RWPE1 (cell line): Measurements from ENCODE around the gene BAHCC1.

ENCODE experiments used
- CTCF ChIA-PET: fragments of 350-600 bp; sonication (Branson Sonifier 250); formaldehyde crosslinking; extraction: SDS; loops from one replicate; lab custom pipeline; 2021; lab: Yijun Ruan, JAX
- POLR2A ChIA-PET: fragments of 400-600 bp; formaldehyde crosslinking; extraction: SDS; loops from one replicate; lab custom pipeline; 2020; ENCODE audit warnings: antibody characterized with exemption; ENCODE audit not compliant: low non-redundant PET; lab: Yijun Ruan, JAX
- DNase-seq: peaks from one replicate; pipeline ENCODE4 v3.0.0; 2012; ENCODE audit warnings: low spot score
- H3K27ac ChIP-seq: fragments of 450-650 bp; 2 replicates; pipeline ENCODE4 v1.5.1; 2017
- CTCF ChIP-seq: fragments of 450-650 bp; conservative IDR thresholded peaks from 2 replicates; pipeline ENCODE4 v1.5.1; 2017; ENCODE audit warnings: low read depth, mild to moderate bottlenecking

Gene BAHCC1

GRCh38 chr17:81511804-81512561 lies 116.7 kb downstream of the BAHCC1 start:
- CTCF ChIA-PET: no interaction called here
- POLR2A ChIA-PET: interaction anchor here (0.6 kb wide), 1 partner anchor 20 kb away, joined by 4 read pairs; no protein-coding TSS in a partner anchor
- no peak for TF ChIP-seq CTCF
- H3K27ac ChIP-seq: peak overlapping the region; percentile 99
- no peak for DNase-seq

- ChIA-PET POLR2A (interaction anchor here (0.6 kb wide), 2 partner anchors 20 to 92 kb away, joined by 3 to 4 read pairs; no protein-coding TSS in a partner anchor), CTCF (interaction anchor here (0.5 kb wide), 1 partner anchor 787 kb away, joined by 3 read pairs; no protein-coding TSS in a partner anchor)
- peak within 1 kb of the TSS; percentile 99 for H3K27ac ChIP-seq
- TF ChIP-seq CTCF: no peak
- peak; percentile 92 for DNase-seq
These were observed 117.5 kb downstream of the BAHCC1 start, which contains the start of gene ACTG1 for GRCh38 chr17:81512562-81513371. Gene ACTG1 (minus strand): TSS chr17:81512799. CDS start chr17:81512354, 445 bp downstream.

- DNase-seq: peak; percentile 54
- TF ChIP-seq CTCF: no peak
- peak overlapping the region; percentile 99 for H3K27ac ChIP-seq
- POLR2A ChIA-PET: interaction anchor here (0.6 kb wide), 1 partner anchor 93 kb away, joined by 3 read pairs; no protein-coding TSS in a partner anchor
- CTCF ChIA-PET: interaction anchor here (0.5 kb wide), 1 partner anchor 786 kb away, joined by 3 read pairs; no protein-coding TSS in a partner anchor
These were observed 118.1 kb downstream of the BAHCC1 start for GRCh38 chr17:81513372-81513752.

- ChIA-PET CTCF (no interaction called here), POLR2A (interaction anchor here (0.6 kb wide), 1 partner anchor 42 kb away, joined by 3 read pairs; no protein-coding TSS in a partner anchor)
- H3K27ac ChIP-seq: peak overlapping the region; percentile 99
- TF ChIP-seq CTCF: no peak
- DNase-seq: peak; percentile 45
These were observed 118.7 kb downstream of the BAHCC1 start for GRCh38 chr17:81513753-81514488.

GRCh38 chr17:81514489-81514738 lies 119.2 kb downstream of the BAHCC1 start:
- POLR2A ChIA-PET: interaction anchor here (0.6 kb wide), 1 partner anchor 41 kb away, joined by 3 read pairs; no protein-coding TSS in a partner anchor

More at GRCh38 chr17:81514489-81514738, 119.2 kb downstream of the BAHCC1 start:
- CTCF ChIA-PET: no interaction called here
- DNase-seq: no peak
- H3K27ac ChIP-seq: peak overlapping the region; percentile 99
- no peak for TF ChIP-seq CTCF
